GM10266 (cell line): Measurements from ENCODE around the gene SALL1.

ENCODE experiments used
- DNase-seq: peaks from one replicate; pipeline ENCODE4 v3.0.0; 2012; ENCODE audit errors: extremely low spot score
- TF ChIP-seq, protein P1 (sequence below): IDR thresholded peaks from 2 replicates; pipeline ENCODE4 v1.5.1; 2012; ENCODE audit warnings: mild to moderate bottlenecking, low read depth; ENCODE audit not compliant: control insufficient read depth, insufficient read depth; ENCODE audit errors: missing control alignments

The SALL1 gene

DNA sequence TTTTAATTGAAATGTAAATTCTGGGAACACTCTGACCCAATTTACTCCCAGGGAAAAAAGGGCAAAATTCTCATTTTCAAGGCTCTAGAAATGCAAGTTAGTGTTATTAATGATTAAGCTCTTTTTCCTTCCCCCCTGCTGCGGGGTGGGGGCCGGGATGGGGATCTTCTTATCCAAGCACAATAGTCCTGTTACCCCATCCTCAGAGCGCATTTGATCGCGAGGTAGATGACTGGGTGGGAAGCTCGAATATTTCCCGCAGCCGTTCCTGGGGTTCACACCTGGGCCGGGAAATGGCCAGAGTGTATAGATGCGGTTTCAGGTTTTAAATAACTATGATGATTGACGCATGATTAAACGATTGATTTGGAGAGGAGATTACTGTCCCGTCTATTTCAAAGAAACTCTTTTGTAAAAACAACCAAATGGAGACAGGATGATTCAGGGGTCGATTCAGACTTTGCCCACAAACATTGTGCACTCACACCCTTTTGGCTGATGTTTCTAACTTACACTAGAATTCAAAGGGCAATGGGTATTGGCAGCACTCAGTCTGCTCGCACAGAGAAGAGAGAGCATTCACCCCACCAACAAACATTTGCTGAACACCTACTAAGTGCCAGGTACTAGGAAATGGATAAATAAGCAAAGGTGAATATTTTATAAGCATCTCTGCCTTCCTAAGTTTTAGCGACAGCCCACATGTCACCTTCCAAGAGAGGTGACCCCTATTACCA lies 55.0 kb downstream of the SALL1 start:
- TF ChIP-seq, protein P1, sequence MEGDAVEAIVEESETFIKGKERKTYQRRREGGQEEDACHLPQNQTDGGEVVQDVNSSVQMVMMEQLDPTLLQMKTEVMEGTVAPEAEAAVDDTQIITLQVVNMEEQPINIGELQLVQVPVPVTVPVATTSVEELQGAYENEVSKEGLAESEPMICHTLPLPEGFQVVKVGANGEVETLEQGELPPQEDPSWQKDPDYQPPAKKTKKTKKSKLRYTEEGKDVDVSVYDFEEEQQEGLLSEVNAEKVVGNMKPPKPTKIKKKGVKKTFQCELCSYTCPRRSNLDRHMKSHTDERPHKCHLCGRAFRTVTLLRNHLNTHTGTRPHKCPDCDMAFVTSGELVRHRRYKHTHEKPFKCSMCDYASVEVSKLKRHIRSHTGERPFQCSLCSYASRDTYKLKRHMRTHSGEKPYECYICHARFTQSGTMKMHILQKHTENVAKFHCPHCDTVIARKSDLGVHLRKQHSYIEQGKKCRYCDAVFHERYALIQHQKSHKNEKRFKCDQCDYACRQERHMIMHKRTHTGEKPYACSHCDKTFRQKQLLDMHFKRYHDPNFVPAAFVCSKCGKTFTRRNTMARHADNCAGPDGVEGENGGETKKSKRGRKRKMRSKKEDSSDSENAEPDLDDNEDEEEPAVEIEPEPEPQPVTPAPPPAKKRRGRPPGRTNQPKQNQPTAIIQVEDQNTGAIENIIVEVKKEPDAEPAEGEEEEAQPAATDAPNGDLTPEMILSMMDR: no peak
- no peak for DNase-seq

GRCh38 chr16:51095084-51095881 lies 55.8 kb downstream of the SALL1 start:
- DNase-seq: no peak
- TF ChIP-seq, protein P1: no peak

- TF ChIP-seq, protein P1: no peak
- DNase-seq: no peak
Measured at GRCh38 chr16:51093726-51094280, 57.3 kb downstream of the SALL1 start.
